Measurements from ENCODE around the gene FNDC3B. TPM values are rescaled to one million over a fixed set of nuclear protein-coding genes. Genes with fewer than 3 reads are reported as not detected.

The FNDC3B gene
- total and polyA plus RNA-seq, 2 of the 8 experiments (the other 6 are each of a cell fraction or from before 2014, with no cell fraction given) = 14.1 to 44.4 TPM

DNA sequence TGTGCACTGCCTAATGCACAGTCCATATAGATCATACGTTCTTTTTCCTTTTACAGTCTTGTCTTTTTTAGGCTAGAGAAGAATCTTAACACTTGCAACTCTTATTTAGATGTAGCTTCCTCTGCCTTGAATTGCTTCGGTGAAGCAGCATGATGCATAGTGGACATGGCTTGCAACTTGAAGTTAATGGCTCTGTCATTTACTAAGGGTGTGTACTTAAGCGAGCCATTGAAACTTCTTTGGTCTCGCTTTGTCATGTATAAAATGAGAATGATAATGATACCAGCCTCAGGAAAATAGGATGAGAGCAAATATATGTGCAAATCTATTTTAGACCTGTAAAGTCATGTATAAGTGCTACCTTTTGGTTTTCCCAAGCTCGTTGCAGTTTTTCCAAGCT, 261.5 kb downstream of the FNDC3B start:
- H3K79me2 ChIP-seq (ENCODE audit: control insufficient read depth in 1 of 2, insufficient read depth in 2 of 2, low read length in 2 of 2) = no peaks in the 10 kb centered on the region
- H3K56ac ChIP-seq (replicated peaks; ENCODE audit: insufficient read length, low read depth, low read length) = no peak overlapping the region
- no peak overlapping the region for H3K18ac ChIP-seq (ENCODE audit: extremely low read depth, low read length)
- no peaks in the 10 kb centered on the region for H3K79me1 ChIP-seq (ENCODE audit: low read depth, low read length)
- H3K4ac ChIP-seq (replicated peaks; ENCODE audit: insufficient read length, low read depth, low read length) = no peak overlapping the region
- H3K9ac ChIP-seq (replicated peaks in 1 of 4; ENCODE audit: extremely low read depth in 1 of 4, low read depth in 3 of 4, low read length in 3 of 4) = no peak overlapping the region
- no peaks in the 10 kb centered on the region for H3K27me3 ChIP-seq (replicated peaks in 1 of 4; ENCODE audit: control insufficient read depth in 3 of 4, extremely low read depth in 1 of 4, insufficient read depth in 3 of 4, low read length in 3 of 4)
- no peak overlapping the region for H4K5ac ChIP-seq (ENCODE audit: insufficient read length, low read depth, low read length)
- H3K14ac ChIP-seq (ENCODE audit: insufficient read length) = no peak overlapping the region
- H2BK120ac ChIP-seq (replicated peaks; ENCODE audit: low read depth, low read length) = no peak overlapping the region
- H3K4me3 ChIP-seq (ENCODE audit: extremely low read depth in 1 of 4, insufficient read depth in 2 of 4, low read depth in 3 of 4, low read length in 4 of 4) = no peak overlapping the region
- no peak overlapping the region for H2BK15ac ChIP-seq (ENCODE audit: low read length)
- ChIA-PET POLR2A (ENCODE audit: partially characterized antibody) (no interaction called here), CTCF (ENCODE audit: partially characterized antibody) (interaction anchor here (0.5 to 2.4 kb wide), 7 partner anchors 10 to 376 kb away, joined by 3 to 8 read pairs (median 3); no protein-coding TSS in a partner anchor)
- H3K23ac ChIP-seq (ENCODE audit: insufficient read length) = no peak overlapping the region
- no peak overlapping the region for H4K8ac ChIP-seq (ENCODE audit: extremely low read depth, insufficient read depth, low read length)
- H3K4me1 ChIP-seq (replicated peaks in 1 of 4; ENCODE audit: control insufficient read depth in 3 of 4, insufficient read depth in 4 of 4, low read length in 3 of 4) = peaks cover 0 to 8% (median 0%) of the 10 kb centered on the region in 4 experiments; a peak in 1 of 7 replicates
- H4K20me1 ChIP-seq (replicated peaks in 1 of 2; ENCODE audit: control insufficient read depth in 1 of 2, insufficient read depth in 2 of 2, low read length in 2 of 2) = peaks cover 0 to 2% of the 10 kb centered on the region in 2 experiments
- no peak overlapping the region for H2AK5ac ChIP-seq (ENCODE audit: low read depth, low read length)
- peaks cover 0 to 3% (median 2%) of the 10 kb centered on the region in 4 experiments; a peak in 3 of 8 replicates for H3K36me3 ChIP-seq (ENCODE audit: control insufficient read depth in 2 of 4, insufficient read depth in 4 of 4, low read length in 3 of 4)
- H3K4me2 ChIP-seq (ENCODE audit: insufficient read depth in 1 of 2, low read depth in 2 of 2, low read length in 2 of 2) = no peak overlapping the region
- H2BK5ac ChIP-seq (ENCODE audit: low read depth, low read length) = 0 out of 2 replicates have a peak overlapping the region, but pooled peaks have one; percentile 17
- no peaks in the 10 kb centered on the region for H3K9me3 ChIP-seq (ENCODE audit: insufficient read depth in 2 of 2, low read depth in 1 of 2, low read length in 1 of 2)
- TF ChIP-seq CHD1 (IDR thresholded peaks at IDR 0.05; ENCODE audit: low read depth, low read length) (no peak), NANOG (IDR thresholded peaks at IDR 0.05; ENCODE audit: insufficient read depth, low read depth, low read length, poor library complexity, severe bottlenecking) (peak; percentile 80)
- H4K91ac ChIP-seq (replicated peaks; ENCODE audit: insufficient read length, low read length) = no peak overlapping the region
- FAIRE-seq (no peak), DNase-seq (ENCODE audit: low read depth in 1 of 2, low spot score in 2 of 2) (no peak)
- H3K23me2 ChIP-seq (ENCODE audit: low read depth, low read length) = no peaks in the 10 kb centered on the region
- H2AFZ ChIP-seq (ENCODE audit: low read length) = no peak overlapping the region
- H3K27ac ChIP-seq (ENCODE audit: low read depth, low read length) = no peak overlapping the region
- H2BK20ac ChIP-seq (ENCODE audit: low read length) = no peak overlapping the region
- WGBS, 2 experiments (ENCODE audit: extremely low coverage in 1 of 2, insufficient coverage in 1 of 2, insufficient read length in 1 of 2, insufficient replicate concordance in 2 of 2, low coverage in 1 of 2, low lambda C conversion rate in 2 of 2, missing lambda C conversion rate in 1 of 2) = 85% methylated on average over 5 of the region's 5 CpGs; no CpG with 5 or more reads in 1 of the 2 experiments
- no peak overlapping the region for H2BK12ac ChIP-seq (ENCODE audit: low read depth, low read length)
